ENCODE results near the gene TRAPPC5.

The TRAPPC5 gene

DNA sequence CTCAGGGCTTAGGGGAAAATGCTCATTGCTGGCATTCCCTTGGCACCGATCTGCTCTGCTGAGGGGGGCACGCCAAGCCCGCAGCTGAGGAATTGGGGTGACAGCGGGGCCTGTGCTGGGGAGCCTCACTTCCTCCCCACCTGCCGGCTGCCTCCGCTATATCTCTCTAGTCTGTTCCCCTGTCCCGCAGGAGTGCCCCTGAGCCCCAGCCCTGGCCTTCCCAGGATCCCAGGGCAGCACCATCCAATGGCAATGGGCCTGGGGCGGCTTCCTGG, 34.3 kb upstream of the TRAPPC5 start:
- no peak for DNase-seq

DNA sequence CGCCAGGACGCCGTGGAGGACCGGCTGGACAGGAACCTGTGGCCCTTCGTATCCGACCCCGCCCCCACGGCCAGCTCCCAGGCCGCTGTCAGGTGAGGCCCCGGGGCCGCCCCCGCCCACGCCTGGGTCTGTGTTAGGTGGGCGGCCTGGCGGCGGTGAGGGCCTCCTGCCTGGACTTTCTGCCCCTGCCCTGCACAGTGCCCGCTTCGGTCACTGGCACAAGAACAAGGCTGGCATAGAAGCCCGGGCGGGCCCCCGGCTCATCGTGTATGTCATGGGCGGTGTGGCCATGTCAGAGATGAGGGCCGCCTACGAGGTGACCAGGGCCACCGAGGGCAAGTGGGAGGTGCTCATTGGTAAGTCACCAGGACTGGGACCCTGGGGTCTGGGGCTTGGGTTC, 33.5 kb upstream of the TRAPPC5 start:
- DNase-seq = no peak

DNA sequence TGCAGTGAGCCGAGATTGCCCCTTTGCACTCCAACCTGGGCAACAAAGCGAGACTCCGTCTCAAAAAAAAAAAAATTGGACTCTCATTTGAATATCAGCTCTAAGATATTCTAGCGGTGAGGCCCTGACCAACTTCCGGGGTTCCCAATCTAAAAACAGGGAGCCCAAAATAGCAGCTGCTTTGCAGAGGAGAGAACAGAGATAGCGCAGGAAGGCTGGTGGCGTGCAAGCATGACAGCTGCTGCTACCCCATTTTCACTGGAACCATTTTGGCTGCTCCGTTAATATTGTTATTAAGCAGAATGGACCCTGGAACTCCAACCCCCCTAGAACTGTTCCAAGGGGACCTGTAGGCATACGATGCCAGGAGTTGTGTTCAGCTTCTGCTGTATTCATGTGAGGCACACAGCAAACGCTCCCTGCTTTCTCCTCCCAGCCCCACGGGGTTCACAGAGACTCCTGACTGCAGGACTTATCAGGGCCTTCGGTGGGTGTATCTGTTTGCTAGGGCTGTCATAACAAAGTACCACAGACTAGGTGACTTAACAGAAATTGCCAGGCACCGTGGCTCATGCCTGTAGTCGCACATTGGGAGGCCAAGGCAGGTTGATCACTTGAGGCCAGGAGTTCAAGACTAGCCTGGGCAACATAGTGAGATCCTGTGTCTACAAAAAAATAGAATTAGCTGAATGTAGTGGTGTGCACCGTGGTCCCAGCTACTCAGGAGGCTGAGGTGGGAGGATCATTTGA, 32.2 kb upstream of the TRAPPC5 start:
- peak; percentile 60 for DNase-seq

DNA sequence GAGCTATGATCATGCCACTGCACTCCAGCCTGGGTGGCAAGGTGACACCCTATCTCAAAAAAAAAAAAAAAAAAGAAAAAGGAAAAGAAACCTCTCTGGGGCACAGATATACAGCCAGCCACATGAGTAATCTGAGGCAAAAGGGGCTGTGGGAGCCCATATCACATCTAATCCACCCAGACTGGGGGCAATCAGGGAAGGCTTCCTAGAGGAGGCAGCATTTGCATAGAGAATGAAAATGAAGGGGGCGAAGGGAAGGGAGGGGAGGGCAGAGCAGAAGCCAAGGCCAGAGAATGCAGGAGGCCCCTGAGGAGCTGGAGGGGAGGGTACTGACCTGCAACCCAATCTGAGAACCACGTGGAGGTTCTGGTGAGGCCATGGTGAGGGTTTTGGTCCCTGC, 30.5 kb upstream of the TRAPPC5 start:
- DNase-seq = no peak

DNA sequence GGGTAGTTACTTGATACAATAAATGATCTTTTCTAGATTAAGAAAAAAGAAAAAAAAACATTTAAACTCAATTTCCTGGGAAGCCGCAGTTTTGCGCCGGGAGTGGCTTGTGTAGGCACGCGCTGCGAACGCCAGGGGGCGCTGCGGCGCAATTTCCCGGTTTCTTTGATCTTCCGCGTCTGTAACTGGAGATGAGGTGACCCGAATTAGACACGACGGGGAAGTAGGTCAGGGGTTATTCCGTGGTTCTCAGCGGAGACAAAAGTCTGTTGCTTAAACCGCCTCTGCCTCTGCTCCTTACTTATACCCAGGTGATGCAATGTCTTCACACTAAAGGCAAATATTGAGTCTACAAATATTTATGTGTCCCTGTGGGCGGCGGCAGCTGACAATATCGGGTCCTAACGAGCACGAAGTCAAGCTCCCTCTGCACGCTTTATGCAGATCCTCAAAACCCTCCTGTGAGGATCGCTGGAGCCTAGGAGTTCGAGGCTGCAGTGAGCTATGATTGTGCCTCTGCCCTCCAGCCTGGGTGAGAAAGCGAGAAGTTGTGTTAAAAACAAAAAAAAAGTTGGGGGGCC, 28.5 kb upstream of the TRAPPC5 start:
- DNase-seq = peak; percentile 85

DNA sequence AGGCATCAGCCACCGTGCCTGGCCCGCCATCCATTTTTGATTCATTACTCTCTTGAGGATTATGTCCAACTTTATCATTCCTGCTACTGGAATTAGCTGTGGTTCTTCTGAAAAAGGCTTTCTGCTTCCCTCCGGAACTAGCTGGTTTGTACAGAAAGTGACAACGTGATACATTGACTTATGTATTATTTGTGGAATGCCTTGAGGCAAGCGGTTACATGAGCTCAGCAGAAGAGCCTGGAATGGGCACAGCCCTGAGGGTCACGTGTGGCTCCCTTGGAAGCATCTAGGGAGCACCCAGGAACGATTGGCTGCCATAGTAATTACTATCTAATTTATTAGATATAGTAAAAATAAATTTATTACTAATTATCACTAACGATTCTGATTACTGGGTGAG, 26.2 kb upstream of the TRAPPC5 start:
- DNase-seq = no peak

DNA sequence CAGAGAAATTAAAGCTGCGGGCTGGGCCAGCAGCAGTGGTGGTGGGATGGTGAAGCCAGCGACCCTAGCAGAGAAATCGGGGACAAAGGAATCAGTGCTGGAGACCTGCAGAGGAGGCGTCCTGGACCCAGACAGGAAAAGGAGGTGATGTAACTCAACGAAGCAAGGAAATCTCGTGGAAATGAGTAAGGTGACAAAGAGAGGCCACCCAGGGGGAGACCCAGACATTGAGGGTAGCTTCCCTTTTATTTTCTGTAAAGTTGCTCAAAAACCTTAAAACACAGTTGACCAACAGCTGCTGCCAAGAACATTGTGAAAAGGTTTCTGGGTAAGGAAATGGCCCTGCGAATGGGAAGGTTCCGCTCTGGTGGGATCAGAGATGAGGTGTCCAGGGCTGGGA, 25.1 kb upstream of the TRAPPC5 start:
- no peak for DNase-seq

DNA sequence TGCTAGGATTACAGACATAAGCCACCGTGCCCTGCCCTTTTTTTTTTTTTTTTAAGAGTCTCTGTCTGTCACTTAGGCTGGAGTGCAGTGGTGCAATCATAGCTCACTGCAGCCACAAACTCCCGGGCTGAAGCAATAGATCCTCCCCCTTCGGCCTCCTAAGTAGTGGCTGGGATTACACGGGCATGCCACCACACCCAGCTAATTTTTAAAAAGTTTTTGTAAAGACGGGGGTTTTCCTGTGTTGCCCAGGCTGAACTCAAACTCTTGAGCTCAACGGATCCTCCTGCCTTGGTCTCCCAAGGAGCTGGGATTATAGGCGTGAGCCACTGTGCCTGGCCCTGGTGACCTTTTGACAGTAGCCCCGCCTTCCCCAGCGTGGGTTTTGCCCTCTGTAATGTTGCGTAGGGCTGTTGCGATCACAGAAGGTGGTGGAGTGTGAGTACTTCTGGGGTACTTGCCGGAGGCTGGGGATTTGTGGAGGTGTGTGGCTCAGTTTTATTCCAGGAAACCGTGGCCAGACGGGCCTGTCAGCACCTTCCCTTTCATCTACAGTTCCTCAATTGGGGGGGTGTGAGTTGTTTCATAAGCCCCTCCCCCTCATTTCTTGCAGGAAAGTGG, 23.4 kb upstream of the TRAPPC5 start:
- DNase-seq = no peak

DNA sequence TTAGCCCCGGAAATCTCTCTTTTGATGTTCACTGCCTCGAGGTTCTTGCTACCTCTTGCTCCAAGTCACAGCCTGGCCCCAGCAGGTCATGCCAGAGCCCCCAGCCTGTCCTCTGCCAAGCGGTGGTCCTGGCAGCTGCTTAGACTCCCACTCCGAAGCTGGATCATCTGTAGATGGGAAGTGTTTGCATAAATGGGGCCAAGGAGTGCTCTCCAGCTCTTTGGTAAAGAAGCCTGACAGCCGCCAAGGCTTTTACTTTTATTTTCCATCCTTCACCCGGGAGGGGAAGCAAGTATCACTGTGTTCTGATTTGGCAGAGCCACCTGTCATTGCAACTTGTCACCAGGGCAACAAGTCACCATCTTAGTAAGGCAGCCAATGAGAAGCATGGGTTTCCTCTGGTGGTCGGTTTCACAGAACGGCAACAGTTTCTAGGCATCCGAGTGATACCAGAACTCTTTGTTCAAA, 22.4 kb upstream of the TRAPPC5 start:
- DNase-seq = no peak

DNA sequence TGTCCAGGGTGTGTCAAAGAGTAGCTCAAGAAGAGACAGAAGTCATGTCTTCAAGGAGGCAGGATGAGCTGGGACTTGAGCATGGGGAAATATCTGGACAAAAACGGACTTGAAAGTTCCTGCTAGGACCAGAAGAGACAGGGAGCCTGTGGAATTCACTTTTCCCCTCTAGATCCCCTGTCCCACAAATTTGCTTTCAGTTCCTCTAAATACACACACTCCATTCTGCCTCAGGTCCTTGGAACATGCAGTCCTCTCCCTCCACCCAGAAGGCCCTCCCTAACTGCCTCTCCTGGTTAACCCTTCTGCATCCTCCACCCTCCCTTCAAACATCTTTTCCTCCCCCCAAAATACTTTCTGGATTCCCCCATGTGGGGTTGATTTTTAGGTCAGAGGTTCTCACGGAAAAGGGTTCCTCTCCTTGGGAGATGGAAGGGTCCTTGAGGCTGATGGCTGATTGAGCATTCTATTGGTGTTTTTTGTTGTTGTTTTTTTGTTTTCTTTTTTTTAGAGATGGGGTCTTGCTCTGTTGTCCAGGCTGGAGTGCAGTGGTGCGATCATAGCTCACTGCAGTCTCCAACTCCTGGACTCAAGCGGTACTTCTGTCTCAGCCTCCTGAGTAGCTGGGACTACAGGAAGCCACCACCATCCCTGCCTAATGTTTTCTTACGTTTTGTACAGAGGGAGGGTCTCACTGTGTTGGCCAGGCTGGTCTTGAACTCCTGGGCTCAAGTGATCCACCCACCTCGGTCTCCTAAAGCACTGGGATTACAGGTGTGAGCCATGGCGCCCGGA, 18.7 kb upstream of the TRAPPC5 start:
- no peak for DNase-seq

DNA sequence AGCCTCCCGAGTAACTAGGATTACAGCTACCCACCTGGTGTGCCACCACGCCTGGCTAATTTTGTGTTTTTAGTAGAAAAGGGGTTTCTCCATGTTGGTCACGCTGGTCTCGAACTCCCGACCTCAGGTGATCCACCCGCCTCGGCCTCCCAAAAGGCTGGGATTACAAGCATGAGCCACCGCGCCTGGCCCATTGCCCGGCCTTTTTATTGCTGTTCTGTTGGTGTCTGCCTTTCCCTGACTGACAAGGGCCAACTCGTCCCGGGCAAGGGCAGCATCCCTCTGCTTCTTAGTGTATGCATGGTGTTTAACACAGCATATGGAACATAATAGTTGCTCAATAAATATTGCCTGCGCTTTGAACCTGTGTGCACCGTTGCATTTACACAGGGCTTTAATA, 18.0 kb upstream of the TRAPPC5 start:
- no peak for DNase-seq

DNA sequence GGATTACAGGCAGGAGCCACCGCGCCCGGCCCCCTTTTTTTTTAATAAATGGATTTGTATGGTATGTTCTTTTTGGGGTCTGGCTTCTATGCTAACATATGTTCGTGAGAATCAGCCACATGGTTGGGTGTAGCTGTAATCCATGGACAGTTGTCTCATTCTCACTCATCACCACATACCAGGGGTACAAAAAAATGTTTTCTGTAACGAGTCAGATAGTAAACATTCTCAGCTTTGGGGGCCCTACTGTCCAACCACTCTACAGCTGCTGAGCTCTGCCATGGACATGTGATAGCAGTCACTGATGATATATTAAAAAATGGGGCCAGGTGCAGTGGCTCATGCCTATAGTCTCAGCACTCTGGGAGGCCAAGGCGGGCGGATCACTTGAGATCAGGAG, 16.9 kb upstream of the TRAPPC5 start:
- DNase-seq = no peak

DNA sequence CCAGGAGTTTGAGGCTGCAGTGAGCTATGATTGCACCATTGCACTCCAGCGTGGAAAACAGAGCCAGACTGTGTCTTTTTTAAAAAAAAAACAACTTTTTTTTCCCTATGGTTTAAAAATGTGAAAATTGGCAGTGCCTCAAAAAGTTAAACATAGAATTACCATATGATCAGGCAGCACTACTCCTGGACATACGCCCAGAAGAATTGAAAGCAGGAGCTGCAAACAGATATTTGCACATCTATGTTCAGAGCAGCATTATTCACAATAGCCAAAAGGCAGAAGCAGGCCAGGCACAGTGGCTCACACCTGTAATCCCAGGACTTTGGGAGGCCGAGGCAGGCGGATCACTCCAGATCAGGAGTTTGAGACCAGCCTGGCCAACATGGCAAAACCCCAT, 15.6 kb upstream of the TRAPPC5 start:
- DNase-seq = no peak

DNA sequence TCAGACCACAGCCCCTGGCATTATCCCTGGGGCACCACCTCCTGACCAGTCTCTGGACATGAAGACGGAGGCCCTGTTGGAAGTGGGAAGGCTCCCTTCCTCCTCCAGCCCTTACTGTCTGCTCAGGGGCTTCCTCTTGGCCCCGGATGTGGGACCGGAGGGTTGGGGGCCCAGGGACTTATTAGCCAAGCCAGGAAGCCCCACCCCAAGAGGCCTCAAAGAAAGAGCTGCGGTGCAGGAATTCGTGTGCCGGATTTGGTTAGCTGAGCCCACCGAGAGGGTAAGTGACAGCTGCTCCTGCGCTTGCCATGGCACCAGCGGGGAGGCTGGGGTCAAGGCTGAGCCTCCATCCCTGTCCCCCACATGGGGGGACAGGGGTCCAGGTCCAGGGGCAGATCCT, 11.8 kb upstream of the TRAPPC5 start, which contains the start of gene RETN:
TSS of gene RETN (plus strand) at position 208 of the 400 bp plus-strand sequence. CDS start 278 bp downstream, outside the sequence.
- no peak for DNase-seq

DNA sequence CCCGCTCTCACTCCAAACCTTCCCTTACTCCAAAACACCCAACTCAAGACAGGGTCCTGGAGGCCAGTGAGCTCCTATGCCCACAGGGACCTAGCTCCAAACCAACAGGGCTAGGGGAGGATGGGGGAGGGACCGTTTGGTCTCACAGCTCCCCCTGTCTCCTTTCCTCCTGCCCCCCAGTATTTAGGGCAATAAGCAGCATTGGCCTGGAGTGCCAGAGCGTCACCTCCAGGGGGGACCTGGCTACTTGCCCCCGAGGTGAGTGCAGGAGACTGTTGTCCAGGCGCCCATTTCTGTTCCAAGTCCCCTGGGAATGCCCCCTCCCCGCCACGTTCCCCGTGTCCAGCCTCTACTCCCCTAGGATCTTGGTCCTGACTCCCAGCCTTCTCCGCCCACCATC, 11.0 kb upstream of the TRAPPC5 start:
- DNase-seq = no peak

DNA sequence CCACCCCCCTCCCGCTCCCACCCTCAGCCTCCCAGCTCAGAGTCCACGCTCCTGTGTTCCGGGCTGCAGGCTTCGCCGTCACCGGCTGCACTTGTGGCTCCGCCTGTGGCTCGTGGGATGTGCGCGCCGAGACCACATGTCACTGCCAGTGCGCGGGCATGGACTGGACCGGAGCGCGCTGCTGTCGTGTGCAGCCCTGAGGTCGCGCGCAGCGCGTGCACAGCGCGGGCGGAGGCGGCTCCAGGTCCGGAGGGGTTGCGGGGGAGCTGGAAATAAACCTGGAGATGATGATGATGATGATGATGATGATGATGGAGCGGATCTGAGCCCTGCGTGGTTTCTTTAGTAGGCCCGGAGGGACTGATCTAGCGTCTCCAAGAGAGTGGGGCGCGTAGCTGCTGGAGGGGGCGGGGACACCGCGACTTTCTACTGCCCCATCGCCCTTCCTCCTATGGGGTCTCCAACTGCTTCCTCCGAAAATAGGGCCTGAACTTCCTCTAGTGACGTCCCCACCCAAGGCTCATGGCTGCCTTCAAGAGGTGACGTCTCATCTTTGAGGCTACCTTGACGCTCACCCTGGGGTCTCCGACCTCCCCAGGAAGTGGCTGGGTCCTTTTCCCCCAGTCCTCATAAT, 10.4 kb upstream of the TRAPPC5 start:
- DNase-seq = no peak

DNA sequence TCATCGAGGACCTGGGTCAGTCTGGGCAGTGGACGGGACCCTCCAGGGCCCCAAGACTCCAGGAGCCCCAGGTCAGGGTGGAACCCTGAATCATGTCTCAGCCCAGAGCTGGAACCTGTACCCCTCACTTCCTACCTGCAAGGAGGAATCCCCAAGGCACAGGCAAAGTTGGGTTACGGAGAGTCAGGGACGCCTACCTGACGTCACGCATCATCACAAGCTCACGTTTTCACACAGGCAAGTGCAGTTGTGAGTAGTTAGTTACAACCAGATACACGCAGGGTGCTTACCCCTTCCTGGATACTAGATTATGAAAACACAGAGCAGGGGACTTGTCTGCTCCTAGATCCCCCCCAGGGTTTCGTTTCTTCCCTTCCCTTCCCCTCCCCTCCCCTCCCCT, 9.8 kb upstream of the TRAPPC5 start:
- no peak for DNase-seq

DNA sequence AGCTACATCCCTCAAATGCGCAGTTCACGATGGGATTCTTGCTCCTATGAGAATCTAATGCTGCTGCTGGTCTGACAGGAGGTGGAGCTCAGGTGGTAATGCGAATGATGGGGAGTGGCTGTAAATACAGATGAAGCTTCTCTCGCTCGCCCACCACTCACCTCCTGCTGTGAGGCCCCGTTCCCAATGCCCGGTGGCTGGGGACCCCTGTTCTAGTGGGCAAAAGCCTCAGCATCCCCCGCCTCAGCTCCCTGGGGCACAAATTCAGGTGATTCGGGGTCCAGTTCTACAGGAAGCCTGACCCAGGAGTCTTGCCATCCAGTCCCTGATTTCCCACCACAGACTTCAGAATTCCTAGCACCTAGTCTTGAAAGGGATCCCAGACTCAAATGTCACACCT, 8.1 kb upstream of the TRAPPC5 start:
- no peak for DNase-seq

DNA sequence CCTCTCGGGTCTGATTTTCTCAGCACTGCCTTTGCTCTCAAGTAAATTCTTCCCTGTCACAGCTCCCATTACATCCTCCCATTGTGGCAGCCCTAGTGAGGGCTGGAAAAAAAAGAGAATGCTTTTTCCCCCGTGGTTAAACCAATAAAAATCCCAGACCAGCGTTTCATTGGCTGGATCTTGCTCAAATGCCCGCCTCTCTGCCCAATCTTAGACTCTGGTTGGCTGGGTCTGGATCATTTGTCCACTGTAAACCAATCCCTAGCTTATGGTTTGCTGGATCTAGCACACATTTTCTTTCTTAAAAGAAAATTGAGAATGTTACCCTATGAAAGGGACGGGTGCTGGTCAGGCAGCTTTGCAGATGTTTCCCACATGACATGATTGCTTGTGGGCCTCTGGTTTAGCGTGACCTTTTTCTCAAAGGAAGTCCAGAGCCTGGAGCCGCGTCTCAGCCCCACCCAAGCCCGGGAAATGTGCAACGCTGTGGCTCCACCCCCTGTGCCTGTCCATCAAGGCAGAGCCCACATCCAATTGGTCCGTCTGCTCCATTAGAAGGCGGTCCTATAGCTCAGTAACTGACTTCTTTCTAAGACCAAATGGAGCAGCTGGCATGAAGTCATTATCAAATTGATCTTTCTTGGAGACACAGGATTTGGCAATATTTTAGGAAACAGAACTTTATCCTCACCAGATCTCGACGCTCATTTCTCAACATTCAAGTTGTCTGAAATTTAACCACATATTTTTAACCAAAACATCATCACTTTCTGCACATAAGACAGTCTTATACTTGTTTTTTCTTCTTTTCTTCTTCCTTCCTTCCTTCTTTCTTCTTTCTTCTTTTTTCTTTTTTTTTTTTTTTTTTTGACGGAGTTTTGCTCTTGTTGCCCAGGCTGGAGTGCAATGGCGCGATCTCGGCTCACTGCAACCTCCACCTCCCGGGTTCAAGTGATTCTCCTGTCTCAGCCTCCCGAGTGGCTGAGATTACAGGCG, 6.3 kb upstream of the TRAPPC5 start:
- DNase-seq = peak; percentile 83

DNA sequence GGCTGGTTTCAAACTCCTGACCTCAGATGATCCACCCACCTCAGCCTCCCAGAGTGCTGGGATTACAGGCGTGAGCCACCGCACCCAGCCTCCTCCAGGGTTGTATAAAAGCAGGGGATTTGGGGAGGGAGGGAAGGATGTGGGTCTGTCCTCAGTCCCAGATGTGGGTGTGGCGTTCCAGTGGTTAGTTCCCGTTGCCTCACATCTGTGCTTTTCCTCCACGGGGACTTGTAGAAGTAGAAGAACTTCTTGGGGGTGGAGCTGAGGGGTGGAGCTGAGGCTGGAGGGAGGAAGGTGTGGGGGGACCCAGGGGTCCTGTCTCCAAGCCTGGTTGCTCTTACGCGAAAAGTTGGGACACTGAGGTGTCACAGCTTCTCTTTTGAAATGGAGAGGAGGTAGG, 4.3 kb upstream of the TRAPPC5 start:
- DNase-seq = no peak

DNA sequence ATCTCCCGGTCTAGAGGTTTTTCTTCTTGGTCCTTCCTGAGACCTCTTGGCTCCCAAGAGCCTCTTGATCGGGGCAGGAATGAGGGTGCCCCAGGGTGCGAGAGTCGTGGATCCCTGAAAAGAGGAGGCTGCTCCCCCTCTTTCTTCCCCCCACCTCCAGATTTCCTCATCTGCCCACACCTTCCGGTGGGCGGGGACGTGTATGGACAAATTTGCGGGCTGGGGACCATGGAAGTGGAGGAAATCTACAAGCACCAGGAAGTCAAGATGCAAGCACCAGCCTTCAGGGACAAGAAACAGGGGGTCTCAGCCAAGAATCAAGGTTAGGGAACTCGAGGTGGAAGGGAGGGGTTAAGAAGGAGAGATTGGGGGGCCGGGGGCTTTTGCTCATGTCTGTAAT, 3.8 kb upstream of the TRAPPC5 start, which contains the start of gene MCEMP1:
TSS of gene MCEMP1 (plus strand) at position 237 of the 400 bp plus-strand sequence. CDS start at position 268, 31 bp downstream.
- no peak for DNase-seq

Measured in hematopoietic multipotent progenitor cell treated with erythropoietin and hydrocortisone succinate and interleukin-3 and kit ligand, for 8 days (in vitro differentiated cells).